ENCODE results near the gene ANKRD13B. TPM values are rescaled to one million over a fixed set of nuclear protein-coding genes. Genes with fewer than 3 reads are reported as not detected.

The ANKRD13B gene
- total and polyA plus RNA-seq, 2 of the 13 experiments (the other 11 are each of a cell fraction or from before 2014, with no cell fraction given): 1.7 to 1.8 TPM

DNA sequence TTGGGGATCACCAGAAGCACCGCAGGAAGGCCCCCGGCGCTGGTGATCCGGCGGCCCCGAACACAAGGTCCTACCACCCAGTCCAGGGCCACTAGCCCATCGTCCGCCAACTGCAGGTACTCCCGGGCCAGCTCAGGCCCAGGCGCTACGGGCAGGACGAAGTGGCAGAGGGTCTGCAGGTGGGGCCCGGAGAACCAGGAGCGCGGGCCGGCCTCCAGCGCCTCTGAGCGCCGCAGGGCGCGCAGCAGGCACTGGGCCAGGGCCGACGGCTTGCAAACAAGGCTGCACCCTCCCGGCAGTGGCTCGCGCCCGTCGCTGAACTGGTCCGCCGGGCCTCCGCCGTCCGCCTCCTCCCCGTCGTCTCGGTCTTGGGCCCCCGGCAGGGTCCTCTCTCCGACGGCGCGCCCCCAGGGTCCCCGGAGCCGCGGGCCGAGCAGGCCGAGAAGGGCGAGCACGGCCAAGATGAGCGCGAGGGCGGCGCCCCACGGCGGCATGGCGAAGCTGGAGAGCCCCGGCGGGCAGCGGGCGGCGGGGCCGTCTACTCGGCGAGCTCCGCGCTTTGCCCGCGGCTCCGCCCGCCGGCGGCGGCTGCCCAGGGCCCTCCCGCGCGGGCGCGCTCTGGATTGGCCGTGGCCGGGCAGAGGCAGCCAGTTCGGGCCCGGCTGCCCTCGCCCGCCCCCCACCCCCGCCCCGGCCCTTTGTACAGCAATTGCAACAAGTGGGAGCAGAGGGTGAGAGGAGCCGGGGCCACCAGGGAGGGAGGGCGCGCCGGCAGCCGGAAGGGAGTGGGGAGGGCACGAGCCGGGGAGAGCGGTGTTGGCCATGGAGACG is 26.2 kb upstream of the ANKRD13B start, which contains the start of gene ABHD15 (continued):
- TF ChIP-seq, protein P1, sequence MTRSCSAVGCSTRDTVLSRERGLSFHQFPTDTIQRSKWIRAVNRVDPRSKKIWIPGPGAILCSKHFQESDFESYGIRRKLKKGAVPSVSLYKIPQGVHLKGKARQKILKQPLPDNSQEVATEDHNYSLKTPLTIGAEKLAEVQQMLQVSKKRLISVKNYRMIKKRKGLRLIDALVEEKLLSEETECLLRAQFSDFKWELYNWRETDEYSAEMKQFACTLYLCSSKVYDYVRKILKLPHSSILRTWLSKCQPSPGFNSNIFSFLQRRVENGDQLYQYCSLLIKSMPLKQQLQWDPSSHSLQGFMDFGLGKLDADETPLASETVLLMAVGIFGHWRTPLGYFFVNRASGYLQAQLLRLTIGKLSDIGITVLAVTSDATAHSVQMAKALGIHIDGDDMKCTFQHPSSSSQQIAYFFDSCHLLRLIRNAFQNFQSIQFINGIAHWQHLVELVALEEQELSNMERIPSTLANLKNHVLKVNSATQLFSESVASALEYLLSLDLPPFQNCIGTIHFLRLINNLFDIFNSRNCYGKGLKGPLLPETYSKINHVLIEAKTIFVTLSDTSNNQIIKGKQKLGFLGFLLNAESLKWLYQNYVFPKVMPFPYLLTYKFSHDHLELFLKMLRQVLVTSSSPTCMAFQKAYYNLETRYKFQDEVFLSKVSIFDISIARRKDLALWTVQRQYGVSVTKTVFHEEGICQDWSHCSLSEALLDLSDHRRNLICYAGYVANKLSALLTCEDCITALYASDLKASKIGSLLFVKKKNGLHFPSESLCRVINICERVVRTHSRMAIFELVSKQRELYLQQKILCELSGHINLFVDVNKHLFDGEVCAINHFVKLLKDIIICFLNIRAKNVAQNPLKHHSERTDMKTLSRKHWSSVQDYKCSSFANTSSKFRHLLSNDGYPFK (CRISPR knock-in tag; IDR thresholded peaks at IDR 0.05; ENCODE audit: borderline replicate concordance): no peak
- TF ChIP-seq SPEN (CRISPR knock-in tag; IDR thresholded peaks at IDR 0.05; ENCODE audit: low read depth) (peak; percentile 8; the same call in 1 of the 2 replicates), NFYB (CRISPR knock-in tag; IDR thresholded peaks at IDR 0.05) (no peak), YEATS4 (CRISPR knock-in tag; IDR thresholded peaks at IDR 0.05; ENCODE audit: borderline replicate concordance) (peak; percentile 17; the same call in 1 of the 2 replicates), GATAD2A (CRISPR knock-in tag; IDR thresholded peaks at IDR 0.05) (no peak), PHF5A (CRISPR knock-in tag; IDR thresholded peaks at IDR 0.05; ENCODE audit: low read depth, unreplicated experiment) (no peak), POLR2G (IDR thresholded peaks at IDR 0.05; ENCODE audit: low read depth, low read length) (peak; percentile 56), MEF2D (CRISPR knock-in tag; IDR thresholded peaks at IDR 0.05) (no peak), DMAP1 (CRISPR knock-in tag; IDR thresholded peaks at IDR 0.05) (no peak), ASH2L (IDR thresholded peaks at IDR 0.05; ENCODE audit: insufficient read length, low read depth, low read length) (peak; percentile 28), ZNF569 (CRISPR knock-in tag; IDR thresholded peaks at IDR 0.05; ENCODE audit: borderline replicate concordance) (no peak), ZNF232 (CRISPR knock-in tag; IDR thresholded peaks at IDR 0.05; ENCODE audit: borderline replicate concordance) (no peak), ZNF772 (CRISPR knock-in tag; IDR thresholded peaks at IDR 0.05) (0 out of 2 replicates have a peak, but pooled peaks have one; percentile 15), PRPF4 (IDR thresholded peaks at IDR 0.05; ENCODE audit: low read depth, low read length, poor library complexity, severe bottlenecking) (no peak), ZNF34 (CRISPR knock-in tag; IDR thresholded peaks at IDR 0.05; ENCODE audit: borderline replicate concordance) (no peak)
- TF ChIP-seq, protein P2, sequence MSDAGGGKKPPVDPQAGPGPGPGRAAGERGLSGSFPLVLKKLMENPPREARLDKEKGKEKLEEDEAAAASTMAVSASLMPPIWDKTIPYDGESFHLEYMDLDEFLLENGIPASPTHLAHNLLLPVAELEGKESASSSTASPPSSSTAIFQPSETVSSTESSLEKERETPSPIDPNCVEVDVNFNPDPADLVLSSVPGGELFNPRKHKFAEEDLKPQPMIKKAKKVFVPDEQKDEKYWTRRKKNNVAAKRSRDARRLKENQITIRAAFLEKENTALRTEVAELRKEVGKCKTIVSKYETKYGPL (CRISPR knock-in tag; IDR thresholded peaks at IDR 0.05): no peak
- TF ChIP-seq, protein P3, sequence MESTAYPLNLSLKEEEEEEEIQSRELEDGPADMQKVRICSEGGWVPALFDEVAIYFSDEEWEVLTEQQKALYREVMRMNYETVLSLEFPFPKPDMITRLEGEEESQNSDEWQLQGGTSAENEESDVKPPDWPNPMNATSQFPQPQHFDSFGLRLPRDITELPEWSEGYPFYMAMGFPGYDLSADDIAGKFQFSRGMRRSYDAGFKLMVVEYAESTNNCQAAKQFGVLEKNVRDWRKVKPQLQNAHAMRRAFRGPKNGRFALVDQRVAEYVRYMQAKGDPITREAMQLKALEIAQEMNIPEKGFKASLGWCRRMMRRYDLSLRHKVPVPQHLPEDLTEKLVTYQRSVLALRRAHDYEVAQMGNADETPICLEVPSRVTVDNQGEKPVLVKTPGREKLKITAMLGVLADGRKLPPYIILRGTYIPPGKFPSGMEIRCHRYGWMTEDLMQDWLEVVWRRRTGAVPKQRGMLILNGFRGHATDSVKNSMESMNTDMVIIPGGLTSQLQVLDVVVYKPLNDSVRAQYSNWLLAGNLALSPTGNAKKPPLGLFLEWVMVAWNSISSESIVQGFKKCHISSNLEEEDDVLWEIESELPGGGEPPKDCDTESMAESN (CRISPR knock-in tag; conservative IDR thresholded peaks at IDR 0.05): peak; percentile 63; the same call in 1 of the 2 replicates
- TF ChIP-seq, protein P4, sequence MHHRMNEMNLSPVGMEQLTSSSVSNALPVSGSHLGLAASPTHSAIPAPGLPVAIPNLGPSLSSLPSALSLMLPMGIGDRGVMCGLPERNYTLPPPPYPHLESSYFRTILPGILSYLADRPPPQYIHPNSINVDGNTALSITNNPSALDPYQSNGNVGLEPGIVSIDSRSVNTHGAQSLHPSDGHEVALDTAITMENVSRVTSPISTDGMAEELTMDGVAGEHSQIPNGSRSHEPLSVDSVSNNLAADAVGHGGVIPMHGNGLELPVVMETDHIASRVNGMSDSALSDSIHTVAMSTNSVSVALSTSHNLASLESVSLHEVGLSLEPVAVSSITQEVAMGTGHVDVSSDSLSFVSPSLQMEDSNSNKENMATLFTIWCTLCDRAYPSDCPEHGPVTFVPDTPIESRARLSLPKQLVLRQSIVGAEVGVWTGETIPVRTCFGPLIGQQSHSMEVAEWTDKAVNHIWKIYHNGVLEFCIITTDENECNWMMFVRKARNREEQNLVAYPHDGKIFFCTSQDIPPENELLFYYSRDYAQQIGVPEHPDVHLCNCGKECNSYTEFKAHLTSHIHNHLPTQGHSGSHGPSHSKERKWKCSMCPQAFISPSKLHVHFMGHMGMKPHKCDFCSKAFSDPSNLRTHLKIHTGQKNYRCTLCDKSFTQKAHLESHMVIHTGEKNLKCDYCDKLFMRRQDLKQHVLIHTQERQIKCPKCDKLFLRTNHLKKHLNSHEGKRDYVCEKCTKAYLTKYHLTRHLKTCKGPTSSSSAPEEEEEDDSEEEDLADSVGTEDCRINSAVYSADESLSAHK (CRISPR knock-in tag; IDR thresholded peaks at IDR 0.05; ENCODE audit: borderline replicate concordance): no peak
- TF ChIP-seq, protein P5, sequence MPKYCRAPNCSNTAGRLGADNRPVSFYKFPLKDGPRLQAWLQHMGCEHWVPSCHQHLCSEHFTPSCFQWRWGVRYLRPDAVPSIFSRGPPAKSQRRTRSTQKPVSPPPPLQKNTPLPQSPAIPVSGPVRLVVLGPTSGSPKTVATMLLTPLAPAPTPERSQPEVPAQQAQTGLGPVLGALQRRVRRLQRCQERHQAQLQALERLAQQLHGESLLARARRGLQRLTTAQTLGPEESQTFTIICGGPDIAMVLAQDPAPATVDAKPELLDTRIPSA (CRISPR knock-in tag; IDR thresholded peaks at IDR 0.05; ENCODE audit: borderline replicate concordance): no peak
- TF ChIP-seq, protein P6, sequence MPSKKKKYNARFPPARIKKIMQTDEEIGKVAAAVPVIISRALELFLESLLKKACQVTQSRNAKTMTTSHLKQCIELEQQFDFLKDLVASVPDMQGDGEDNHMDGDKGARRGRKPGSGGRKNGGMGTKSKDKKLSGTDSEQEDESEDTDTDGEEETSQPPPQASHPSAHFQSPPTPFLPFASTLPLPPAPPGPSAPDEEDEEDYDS (CRISPR knock-in tag; IDR thresholded peaks at IDR 0.05): no peak

All from HepG2 (cell line).